HL-60 (cell line): ENCODE data around the gene ATF6.

Source experiments
- CTCF ChIP-seq: IDR thresholded peaks from one replicate; pipeline ENCODE4 v1.5.1; 2011; ENCODE audit warnings: low read length, control low read depth, inconsistent platforms; ENCODE audit not compliant: insufficient read depth
- GABPA ChIP-seq: IDR thresholded peaks from 2 replicates; pipeline ENCODE4 v1.6.1; 2012; ENCODE audit warnings: low read depth
- POLR2AphosphoS5 ChIP-seq: IDR thresholded peaks from 2 replicates; pipeline ENCODE4 v1.6.1; 2012; ENCODE audit warnings: low read depth
- TF ChIP-seq, protein P1 (sequence below): IDR thresholded peaks from 2 replicates; pipeline ENCODE4 v1.6.1; 2012; ENCODE audit warnings: low read depth; ENCODE audit not compliant: insufficient replicate concordance

DNA sequence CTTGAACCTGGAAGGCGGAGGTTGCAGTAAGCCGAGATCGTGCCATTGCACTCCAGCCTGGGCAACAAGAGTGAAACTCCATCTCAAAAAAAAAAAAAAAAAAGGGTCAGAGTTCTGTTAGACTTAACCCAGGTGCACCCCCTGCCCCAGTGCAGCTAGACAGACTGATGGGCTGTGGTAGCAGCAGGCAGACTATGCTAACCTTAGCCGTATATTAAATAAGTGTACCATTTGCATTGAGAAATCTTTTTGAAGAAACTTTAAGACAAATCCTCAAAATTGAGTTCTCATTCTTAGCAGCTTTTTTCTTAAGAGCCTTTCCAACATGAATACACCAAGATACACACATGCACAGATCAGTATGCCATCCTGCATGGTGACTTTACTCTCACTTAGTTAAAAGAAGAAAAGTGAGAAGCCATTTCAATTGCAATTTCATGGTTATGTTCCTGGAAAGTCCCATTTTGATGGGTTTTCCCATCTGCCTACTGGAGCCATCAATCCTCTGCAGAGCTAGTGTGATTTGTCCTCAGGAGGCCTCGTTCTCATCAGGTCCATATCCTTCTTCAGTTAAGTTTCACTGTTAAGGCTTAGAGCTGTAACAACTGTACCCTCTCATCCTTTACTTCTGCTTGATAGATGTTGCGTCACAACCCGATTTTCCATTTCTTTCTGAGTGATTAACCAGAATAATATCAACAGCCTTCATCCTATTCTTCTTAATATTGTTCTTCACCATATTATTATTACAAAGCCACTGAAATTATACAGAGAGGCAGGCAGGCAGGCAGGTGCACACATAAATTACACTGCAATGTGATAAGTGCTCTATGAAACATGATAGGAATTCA is 37.5 kb upstream of the ATF6 start:
- TF ChIP-seq POLR2AphosphoS5 (no peak), CTCF (no peak), GABPA (no peak)
- TF ChIP-seq, protein P1, sequence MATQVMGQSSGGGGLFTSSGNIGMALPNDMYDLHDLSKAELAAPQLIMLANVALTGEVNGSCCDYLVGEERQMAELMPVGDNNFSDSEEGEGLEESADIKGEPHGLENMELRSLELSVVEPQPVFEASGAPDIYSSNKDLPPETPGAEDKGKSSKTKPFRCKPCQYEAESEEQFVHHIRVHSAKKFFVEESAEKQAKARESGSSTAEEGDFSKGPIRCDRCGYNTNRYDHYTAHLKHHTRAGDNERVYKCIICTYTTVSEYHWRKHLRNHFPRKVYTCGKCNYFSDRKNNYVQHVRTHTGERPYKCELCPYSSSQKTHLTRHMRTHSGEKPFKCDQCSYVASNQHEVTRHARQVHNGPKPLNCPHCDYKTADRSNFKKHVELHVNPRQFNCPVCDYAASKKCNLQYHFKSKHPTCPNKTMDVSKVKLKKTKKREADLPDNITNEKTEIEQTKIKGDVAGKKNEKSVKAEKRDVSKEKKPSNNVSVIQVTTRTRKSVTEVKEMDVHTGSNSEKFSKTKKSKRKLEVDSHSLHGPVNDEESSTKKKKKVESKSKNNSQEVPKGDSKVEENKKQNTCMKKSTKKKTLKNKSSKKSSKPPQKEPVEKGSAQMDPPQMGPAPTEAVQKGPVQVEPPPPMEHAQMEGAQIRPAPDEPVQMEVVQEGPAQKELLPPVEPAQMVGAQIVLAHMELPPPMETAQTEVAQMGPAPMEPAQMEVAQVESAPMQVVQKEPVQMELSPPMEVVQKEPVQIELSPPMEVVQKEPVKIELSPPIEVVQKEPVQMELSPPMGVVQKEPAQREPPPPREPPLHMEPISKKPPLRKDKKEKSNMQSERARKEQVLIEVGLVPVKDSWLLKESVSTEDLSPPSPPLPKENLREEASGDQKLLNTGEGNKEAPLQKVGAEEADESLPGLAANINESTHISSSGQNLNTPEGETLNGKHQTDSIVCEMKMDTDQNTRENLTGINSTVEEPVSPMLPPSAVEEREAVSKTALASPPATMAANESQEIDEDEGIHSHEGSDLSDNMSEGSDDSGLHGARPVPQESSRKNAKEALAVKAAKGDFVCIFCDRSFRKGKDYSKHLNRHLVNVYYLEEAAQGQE, result no peak
